Smooth muscle cell (in vitro differentiated cells): ENCODE data around the gene APOB. TPM values are rescaled to one million over a fixed set of nuclear protein-coding genes. Genes with fewer than 3 reads are reported as not detected.

Source experiments
- DNase-seq: peaks from one replicate; lab custom pipeline; 2025; ENCODE audit not compliant: unreplicated experiment; lab: John Stamatoyannopoulos, UW
- H2AFZ ChIP-seq: fragments of 200-600 bp; sonication (generic); 2 replicates; pipeline ENCODE4 v1.6.0; 2016; ENCODE audit warnings: antibody characterized with exemption, low read depth, mild to moderate bottlenecking
- H3F3A ChIP-seq: fragments of 200-600 bp; sonication (generic); 2 replicates; pipeline ENCODE4 v1.6.0; 2017; ENCODE audit warnings: antibody characterized with exemption, low read depth
- H3K27ac ChIP-seq: fragments of 200-600 bp; sonication (generic); 2 replicates; pipeline ENCODE4 v1.5.1; 2016; ENCODE audit warnings: low read depth, mild to moderate bottlenecking
- H3K27me3 ChIP-seq: fragments of 200-600 bp; sonication (generic); 2 replicates; pipeline ENCODE4 v1.6.1; 2016; ENCODE audit warnings: low read depth, mild to moderate bottlenecking
- H3K36me3 ChIP-seq: fragments of 200-600 bp; sonication (generic); 2 replicates; pipeline ENCODE4 v1.5.1; 2016; ENCODE audit warnings: low read depth
- H3K4me1 ChIP-seq: fragments of 200-600 bp; sonication (generic); 2 replicates; pipeline ENCODE4 v1.5.1; 2016; ENCODE audit warnings: low read depth
- H3K4me2 ChIP-seq: fragments of 200-600 bp; sonication (generic); 2 replicates; pipeline ENCODE4 v1.6.0; 2016; ENCODE audit warnings: mild to moderate bottlenecking
- H3K4me3 ChIP-seq: fragments of 200-600 bp; sonication (generic); 2 replicates; pipeline ENCODE4 v1.5.1; 2016; ENCODE audit warnings: mild to moderate bottlenecking
- H3K79me2 ChIP-seq: fragments of 200-600 bp; sonication (generic); 2 replicates; pipeline ENCODE4 v1.6.0; 2016; ENCODE audit warnings: low read depth, mild to moderate bottlenecking
- H3K9ac ChIP-seq: fragments of 200-600 bp; sonication (generic); 2 replicates; pipeline ENCODE4 v1.6.0; 2016; ENCODE audit warnings: low read depth
- H3K9me3 ChIP-seq: fragments of 200-600 bp; sonication (generic); replicated peaks from 2 replicates; pipeline ENCODE4 v1.5.1; 2016; ENCODE audit warnings: low read depth
- H4K20me1 ChIP-seq: fragments of 200-600 bp; sonication (generic); 2 replicates; pipeline ENCODE4 v1.6.0; 2016; ENCODE audit warnings: low read depth
- WGBS: methylation state at CpG from one replicate; pipeline ENCODE4 v1.1.7; 2016; ENCODE audit warnings: low lambda C conversion rate; 5-methylcytosine and 5-hydroxymethylcytosine counted together
- polyA plus RNA-seq: library from polyadenylated mRNA; unstranded; fragments of >200 nt; fragmentation: Nextera tagmentation; extraction: Ambion mirVana; gene quantifications from 2 replicates; pipeline ENCODE4 v1.2.1, GENCODE V29; 2016
- total RNA-seq: library from RNA; depleted of rRNA; stranded (reverse); fragments of >200 nt; gene quantifications from 2 replicates; pipeline ENCODE4 v1.2.3, GENCODE V29; 2014
- TF ChIP-seq, protein P1 (sequence below): fragments of 200-600 bp; sonication (generic); IDR thresholded peaks from 2 replicates; pipeline ENCODE4 v1.5.1; 2017; ENCODE audit warnings: borderline replicate concordance, mild to moderate bottlenecking, antibody characterized with exemption; ENCODE audit not compliant: insufficient read depth, poor library complexity, severe bottlenecking

Gene APOB
- total and polyA plus RNA-seq, 2 experiments from 2014 or later = under 0.01 to 0.09 TPM

DNA sequence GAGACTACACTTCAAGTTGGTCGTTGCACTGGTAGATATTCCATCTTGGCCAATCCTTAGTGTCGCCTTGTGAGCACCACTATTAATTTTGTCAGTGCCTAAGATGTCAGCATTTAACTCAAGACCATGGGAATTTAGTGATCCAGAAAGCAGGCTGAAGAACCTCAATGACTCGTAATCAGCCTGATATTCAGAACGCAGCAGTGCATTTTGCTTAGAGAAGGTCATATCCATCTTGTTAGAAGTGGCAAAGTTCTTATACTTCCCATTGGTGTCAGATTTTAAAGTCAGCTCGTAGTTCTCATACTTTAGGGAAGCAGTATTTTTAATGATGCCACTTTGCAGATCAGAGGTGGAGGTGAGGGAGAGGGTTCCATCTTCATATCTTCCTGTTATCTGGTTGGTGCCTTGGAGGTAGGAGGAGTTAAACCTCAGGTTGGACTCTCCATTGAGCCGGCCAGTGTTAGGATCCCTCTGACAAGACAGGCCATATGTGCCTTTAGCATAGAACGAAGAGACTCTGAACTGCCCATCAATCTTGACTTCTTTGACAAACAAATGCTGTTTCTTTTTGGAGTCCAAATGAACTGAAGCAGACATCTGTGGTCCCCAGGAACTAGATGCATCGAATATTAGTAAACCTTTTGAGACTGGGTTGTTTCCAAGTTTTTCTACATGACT, 31.9 kb downstream of the APOB start:
- Histone ChIP-seq H2AFZ (no peak overlapping the region), H3K27me3 (peaks cover 44% of the 10 kb centered on the region), H3F3A (no peaks in the 10 kb centered on the region), H3K79me2 (no peaks in the 10 kb centered on the region), H3K4me3 (no peak overlapping the region), H3K27ac (no peak overlapping the region), H3K9me3 (no peaks in the 10 kb centered on the region), H3K9ac (no peak overlapping the region), H3K4me1 (no peaks in the 10 kb centered on the region), H3K4me2 (no peak overlapping the region), H3K36me3 (no peaks in the 10 kb centered on the region), H4K20me1 (no peaks in the 10 kb centered on the region)
- no peak for DNase-seq
- 92% methylated on average over 8 of the region's 8 CpGs for WGBS
- TF ChIP-seq, protein P1, sequence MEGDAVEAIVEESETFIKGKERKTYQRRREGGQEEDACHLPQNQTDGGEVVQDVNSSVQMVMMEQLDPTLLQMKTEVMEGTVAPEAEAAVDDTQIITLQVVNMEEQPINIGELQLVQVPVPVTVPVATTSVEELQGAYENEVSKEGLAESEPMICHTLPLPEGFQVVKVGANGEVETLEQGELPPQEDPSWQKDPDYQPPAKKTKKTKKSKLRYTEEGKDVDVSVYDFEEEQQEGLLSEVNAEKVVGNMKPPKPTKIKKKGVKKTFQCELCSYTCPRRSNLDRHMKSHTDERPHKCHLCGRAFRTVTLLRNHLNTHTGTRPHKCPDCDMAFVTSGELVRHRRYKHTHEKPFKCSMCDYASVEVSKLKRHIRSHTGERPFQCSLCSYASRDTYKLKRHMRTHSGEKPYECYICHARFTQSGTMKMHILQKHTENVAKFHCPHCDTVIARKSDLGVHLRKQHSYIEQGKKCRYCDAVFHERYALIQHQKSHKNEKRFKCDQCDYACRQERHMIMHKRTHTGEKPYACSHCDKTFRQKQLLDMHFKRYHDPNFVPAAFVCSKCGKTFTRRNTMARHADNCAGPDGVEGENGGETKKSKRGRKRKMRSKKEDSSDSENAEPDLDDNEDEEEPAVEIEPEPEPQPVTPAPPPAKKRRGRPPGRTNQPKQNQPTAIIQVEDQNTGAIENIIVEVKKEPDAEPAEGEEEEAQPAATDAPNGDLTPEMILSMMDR = no peak

DNA sequence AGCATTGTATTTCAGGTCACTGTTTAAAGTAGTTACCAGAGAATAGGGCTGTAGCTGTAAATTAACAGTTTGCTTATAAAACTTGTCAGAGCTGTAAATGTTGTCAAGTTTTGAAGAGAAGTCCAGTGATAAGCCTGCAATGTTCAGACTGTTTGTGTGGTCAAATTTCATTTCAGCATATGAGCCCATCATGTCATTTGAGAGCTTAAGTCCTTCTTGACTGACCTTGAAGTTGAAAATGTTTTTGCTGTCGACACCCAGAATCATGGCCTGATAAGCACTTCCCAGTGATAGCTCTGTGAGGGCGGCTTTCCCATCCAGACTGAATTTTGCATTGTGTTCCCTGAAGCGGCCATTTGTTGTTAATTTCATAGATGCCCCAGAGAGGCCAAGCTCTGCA, 32.4 kb downstream of the APOB start:
- Histone ChIP-seq H3K36me3 (no peaks in the 10 kb centered on the region), H3K79me2 (no peaks in the 10 kb centered on the region), H3F3A (no peaks in the 10 kb centered on the region), H3K27me3 (peaks cover 44% of the 10 kb centered on the region), H3K27ac (no peak overlapping the region), H4K20me1 (no peaks in the 10 kb centered on the region), H3K9me3 (no peaks in the 10 kb centered on the region), H2AFZ (no peak overlapping the region), H3K9ac (no peak overlapping the region), H3K4me1 (no peaks in the 10 kb centered on the region), H3K4me2 (no peak overlapping the region), H3K4me3 (no peak overlapping the region)
- TF ChIP-seq, protein P1 = no peak
- DNase-seq = no peak
- whole genome bisulfite sequencing = 75% methylated on average over 3 of the region's 3 CpGs

DNA sequence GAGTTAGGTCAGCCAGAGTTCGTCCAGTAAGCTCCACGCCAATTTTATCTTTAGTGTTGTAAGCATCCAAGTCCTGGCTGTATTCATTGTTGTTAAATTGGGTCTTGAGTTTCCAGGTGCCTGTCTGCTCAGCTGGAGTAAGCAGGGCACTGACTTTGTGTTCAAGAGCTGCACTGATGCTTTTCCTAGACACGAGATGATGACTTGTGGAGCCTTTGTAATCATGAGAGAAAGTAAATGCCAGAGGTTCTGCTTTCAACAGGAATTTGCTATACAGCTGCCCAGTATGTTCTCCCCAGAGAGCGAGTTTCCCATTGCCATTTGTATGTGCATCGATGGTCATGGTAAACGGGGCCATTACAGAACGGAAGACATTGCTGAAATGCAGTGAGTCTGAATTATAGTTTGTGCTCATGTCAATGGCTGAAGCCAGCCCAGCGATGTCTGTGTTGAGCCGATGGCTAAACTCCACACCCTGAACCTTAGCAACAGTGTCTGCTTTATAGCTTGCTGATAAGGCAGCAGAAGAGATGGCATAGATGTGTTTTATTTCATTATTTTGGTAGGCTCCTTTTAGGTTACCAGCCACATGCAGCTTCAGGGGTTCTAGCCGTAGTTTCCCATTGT, 32.9 kb downstream of the APOB start:
- H3K9ac ChIP-seq = no peak overlapping the region
- H3K79me2 ChIP-seq = no peaks in the 10 kb centered on the region
- H3K9me3 ChIP-seq = no peaks in the 10 kb centered on the region
- no peaks in the 10 kb centered on the region for H3F3A ChIP-seq
- H3K36me3 ChIP-seq = no peaks in the 10 kb centered on the region
- H3K27ac ChIP-seq = no peak overlapping the region
- H3K4me2 ChIP-seq = no peak overlapping the region
- H3K27me3 ChIP-seq = peaks cover 44% of the 10 kb centered on the region
- no peak overlapping the region for H2AFZ ChIP-seq
- 82% methylated on average over 10 of the region's 10 CpGs for WGBS
- no peaks in the 10 kb centered on the region for H4K20me1 ChIP-seq
- TF ChIP-seq, protein P1 = no peak
- H3K4me3 ChIP-seq = no peak overlapping the region
- DNase-seq = no peak
- H3K4me1 ChIP-seq = no peaks in the 10 kb centered on the region
